ENCODE measurements around the gene ARID5A.

ARID5A gene

GRCh38 chr2:96528700-96529375, 7.7 kb upstream of the ARID5A start:
- DNase-seq, result no peak

- no peak for DNase-seq
Observed at GRCh38 chr2:96529376-96530143, 7.0 kb upstream of the ARID5A start.

GRCh38 chr2:96530144-96530430, 6.5 kb upstream of the ARID5A start:
- DNase-seq, result no peak

- no peak for DNase-seq
Observed at GRCh38 chr2:96530474-96531357, 5.8 kb upstream of the ARID5A start.

- DNase-seq, result no peak
Observed at GRCh38 chr2:96531366-96531765, 5.2 kb upstream of the ARID5A start.

- peak; percentile 96 for DNase-seq
Observed at GRCh38 chr2:96531872-96532505, 4.6 kb upstream of the ARID5A start.

GRCh38 chr2:96532641-96533291, 3.8 kb upstream of the ARID5A start:
- DNase-seq, result no peak

- DNase-seq, result no peak
Observed at GRCh38 chr2:96533292-96534073, 3.1 kb upstream of the ARID5A start.

GRCh38 chr2:96534141-96534540, 2.4 kb upstream of the ARID5A start:
- DNase-seq, result no peak

- no peak for DNase-seq
Observed at GRCh38 chr2:96534701-96535181, 1.8 kb upstream of the ARID5A start.

- no peak for DNase-seq
Observed at GRCh38 chr2:96535331-96535730, 1.2 kb upstream of the ARID5A start.

GRCh38 chr2:96537066-96537733, 648 bp downstream of the ARID5A start:
- peak; percentile 18 for DNase-seq

GRCh38 chr2:96537734-96538486, 1.4 kb downstream of the ARID5A start:
- DNase-seq, result no peak

GRCh38 chr2:96538487-96539214, 2.1 kb downstream of the ARID5A start:
- no peak for DNase-seq

- no peak for DNase-seq
Observed at GRCh38 chr2:96539215-96539920, 2.8 kb downstream of the ARID5A start.

- no peak for DNase-seq
Observed at GRCh38 chr2:96540136-96540535, 3.6 kb downstream of the ARID5A start.

GRCh38 chr2:96541398-96542152, 5.0 kb downstream of the ARID5A start:
- no peak for DNase-seq

- DNase-seq, result no peak
Observed at GRCh38 chr2:96542357-96542977, 5.9 kb downstream of the ARID5A start.

Measured in DMS79 treated with DMSO at 0.1 percent for 48 hours (cell line).